Amygdala (tissue), 56 donors: ENCODE measurements around the gene MOGAT2.
"Not testable (repeated sequence)": the region's sequence is repeated elsewhere in the genome, so short reads cannot be mapped to it uniquely, and the experiment has no call there.

Source experiments
- DNase-seq, 56 donors: peaks; one replicate each; lab custom pipeline; 2025; lab: John Stamatoyannopoulos, UW

MOGAT2 gene

DNA sequence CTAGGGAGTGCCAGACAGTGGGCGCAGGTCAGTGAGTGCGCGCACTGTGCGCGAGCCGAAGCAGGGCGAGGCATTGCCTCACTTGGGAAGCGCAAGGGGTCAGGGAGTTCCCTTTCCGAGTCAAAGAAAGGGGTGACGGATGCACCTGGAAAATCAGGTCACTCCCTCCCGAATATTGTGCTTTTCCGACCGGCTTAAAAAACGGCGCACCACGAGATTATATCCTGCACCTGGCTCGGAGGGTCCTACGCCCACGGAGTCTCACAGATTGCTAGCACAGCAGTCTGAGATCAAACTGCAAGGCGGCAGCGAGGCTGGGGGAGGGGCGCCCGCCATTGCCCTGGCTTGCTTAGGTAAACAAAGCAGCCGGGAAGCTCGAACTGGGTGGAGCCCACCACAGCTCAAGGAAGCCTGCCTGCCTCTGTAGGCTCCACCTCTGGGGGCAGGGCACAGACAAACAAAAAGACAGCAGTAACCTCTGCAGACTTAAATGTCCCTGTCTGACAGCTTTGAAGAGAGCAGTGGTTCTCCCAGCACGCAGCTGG, 31.2 kb downstream of the MOGAT2 start:
- DNase-seq, result not testable (repeated sequence)

DNA sequence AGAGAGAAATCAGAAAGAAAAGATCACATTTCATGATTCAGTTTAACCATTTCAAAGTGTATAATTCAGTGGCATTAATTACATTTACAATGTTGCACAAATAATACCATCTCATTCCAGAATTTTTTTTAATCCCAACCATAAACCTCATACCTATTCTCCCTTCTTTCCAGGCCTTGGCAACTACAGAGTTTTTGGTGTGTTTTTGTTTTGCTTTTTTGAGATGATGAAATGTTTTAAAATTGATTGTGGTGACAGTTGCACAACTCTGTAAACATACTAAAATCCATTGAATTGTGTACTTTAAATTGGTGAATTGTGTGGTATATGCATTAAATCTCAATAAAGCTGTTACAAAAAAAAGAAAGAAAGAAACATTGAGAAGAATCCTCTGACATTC, 37.3 kb downstream of the MOGAT2 start:
- not testable (repeated sequence) for DNase-seq

DNA sequence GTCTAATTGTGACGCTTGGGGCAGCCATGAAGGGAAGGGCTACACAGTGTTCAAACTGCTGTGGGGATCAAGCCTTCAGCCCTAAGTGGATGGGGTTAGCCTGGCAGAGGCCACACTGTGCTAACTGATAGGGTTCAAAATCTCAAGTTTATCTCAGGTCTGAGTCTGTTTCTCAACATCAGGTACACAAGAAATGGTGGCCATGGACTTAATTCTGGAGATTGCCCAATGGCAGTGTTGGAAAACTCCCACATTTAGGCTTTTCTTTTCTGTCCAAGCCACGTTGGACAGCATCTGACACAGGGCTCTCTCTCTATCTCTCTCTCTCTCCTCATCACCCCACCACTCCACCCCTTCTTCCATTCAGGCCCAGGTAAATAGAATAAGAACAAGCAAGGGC, 40.0 kb downstream of the MOGAT2 start:
- DNase-seq, result no peak

- no peak for DNase-seq
Measured at GRCh38 chr11:75759832-75760231, 42.2 kb downstream of the MOGAT2 start.

- DNase-seq, result no peak
Measured at GRCh38 chr11:75760243-75760642, 42.6 kb downstream of the MOGAT2 start.

- DNase-seq, result no peak
Measured at GRCh38 chr11:75760710-75761493, 43.3 kb downstream of the MOGAT2 start.

- no peak for DNase-seq
Measured at GRCh38 chr11:75762158-75762557, 44.5 kb downstream of the MOGAT2 start.

- no peak for DNase-seq
Measured at GRCh38 chr11:75762885-75763284, 45.2 kb downstream of the MOGAT2 start.

DNA sequence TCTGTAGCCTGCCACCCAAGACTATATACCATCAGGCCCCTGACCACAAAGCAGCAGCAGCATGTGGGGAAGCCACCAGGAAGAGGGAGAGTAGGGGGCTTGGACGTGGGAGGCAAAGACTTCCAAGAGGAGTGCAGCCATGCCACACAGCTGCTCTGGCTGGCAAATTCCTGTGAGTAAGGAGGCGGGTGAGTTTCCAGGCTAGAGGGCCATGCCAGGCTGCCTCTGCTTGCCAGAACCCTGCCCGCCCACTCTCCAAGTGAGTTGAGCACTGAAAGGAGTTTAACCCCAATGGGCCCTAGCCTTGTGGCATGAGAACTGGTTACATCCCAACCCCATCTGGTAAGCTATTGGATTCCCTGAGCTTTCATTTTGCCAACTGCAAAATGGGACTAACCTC, 46.2 kb downstream of the MOGAT2 start:
- DNase-seq, result no peak

DNA sequence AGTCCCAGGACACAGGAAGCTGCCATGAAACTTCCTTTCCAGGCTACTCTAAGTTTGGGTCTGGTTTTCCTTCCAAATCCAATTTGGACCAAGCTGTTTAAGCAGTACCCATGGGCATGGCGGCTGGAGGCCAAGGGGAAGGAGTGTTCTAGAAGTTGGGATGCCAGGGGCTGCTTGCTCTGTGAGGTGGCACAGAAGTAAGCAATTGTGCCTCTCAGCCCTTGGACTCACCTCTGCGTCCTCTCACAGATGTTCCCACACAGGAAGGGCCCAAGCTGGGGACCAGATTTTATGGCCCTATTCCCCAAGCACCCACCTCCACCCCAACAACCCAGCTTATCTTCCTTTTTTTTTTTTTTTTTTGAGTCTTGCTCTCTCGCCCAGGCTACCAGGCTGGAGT, 47.5 kb downstream of the MOGAT2 start:
- DNase-seq, result no peak

GRCh38 chr11:75766443-75767227, 49.0 kb downstream of the MOGAT2 start:
- DNase-seq, result no peak

GRCh38 chr11:75767228-75767572, 49.6 kb downstream of the MOGAT2 start:
- DNase-seq, result no peak

DNA sequence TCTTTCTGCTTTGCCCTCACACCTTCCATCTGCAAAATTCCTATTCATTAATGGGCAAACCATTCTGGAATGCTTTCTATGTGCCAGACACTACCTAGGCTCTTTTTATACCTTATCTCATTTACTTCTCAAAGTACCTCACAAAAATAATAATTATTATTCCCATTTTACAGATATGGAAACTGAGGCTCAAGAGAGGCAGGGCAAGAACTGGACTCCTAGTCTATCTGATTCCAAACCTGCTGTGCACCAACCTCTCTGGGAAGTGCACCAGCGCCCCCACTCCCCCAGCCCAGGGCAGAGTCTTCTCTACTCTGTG, 50.1 kb downstream of the MOGAT2 start:
- no peak for DNase-seq

DNA sequence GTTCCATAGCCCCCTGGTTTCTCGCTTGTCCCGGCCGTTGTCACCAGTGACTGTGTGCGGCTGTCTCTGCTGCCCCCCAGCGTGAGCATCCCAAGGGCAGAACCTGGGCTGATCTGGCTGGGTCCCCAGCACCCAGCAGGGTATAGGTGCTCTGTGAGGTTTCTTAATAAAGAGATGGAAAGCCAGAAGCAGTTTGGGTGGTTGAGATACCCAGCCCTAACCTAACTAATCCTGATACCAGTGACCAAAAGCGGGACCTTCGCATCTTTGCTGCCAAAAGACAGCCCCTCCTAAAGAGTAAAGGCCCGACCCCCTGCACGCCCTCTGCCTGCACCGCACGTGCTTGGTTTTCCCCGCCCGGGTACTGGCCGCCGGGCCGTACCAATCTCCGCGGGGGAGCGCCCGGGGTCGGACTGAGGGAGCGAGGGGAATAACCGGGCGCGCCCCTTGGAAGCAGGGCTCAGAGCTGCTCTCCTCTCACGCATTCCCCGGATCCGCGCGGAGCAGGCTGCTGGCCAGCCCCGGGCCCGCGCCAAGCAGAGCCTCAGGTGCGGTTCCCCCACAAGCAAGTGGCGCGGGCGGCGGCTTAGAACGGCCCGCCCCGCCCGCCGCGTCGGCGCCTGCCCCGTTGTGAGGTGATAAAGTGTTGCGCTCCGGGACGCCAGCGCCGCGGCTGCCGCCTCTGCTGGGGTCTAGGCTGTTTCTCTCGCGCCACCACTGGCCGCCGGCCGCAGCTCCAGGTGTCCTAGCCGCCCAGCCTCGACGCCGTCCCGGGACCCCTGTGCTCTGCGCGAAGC, 50.7 kb downstream of the MOGAT2 start, which contains the start of gene DGAT2:
TSS of gene DGAT2 (plus strand) at position 667 of the 797 bp plus-strand sequence. CDS start 214 bp downstream, outside the sequence.
- DNase-seq, result peak in 35 of 56 donors; percentile 5 to 75 (median 44)

GRCh38 chr11:75768909-75769771, 51.5 kb downstream of the MOGAT2 start:
- peak in 1 of 56 donors; percentile 20 for DNase-seq

DNA sequence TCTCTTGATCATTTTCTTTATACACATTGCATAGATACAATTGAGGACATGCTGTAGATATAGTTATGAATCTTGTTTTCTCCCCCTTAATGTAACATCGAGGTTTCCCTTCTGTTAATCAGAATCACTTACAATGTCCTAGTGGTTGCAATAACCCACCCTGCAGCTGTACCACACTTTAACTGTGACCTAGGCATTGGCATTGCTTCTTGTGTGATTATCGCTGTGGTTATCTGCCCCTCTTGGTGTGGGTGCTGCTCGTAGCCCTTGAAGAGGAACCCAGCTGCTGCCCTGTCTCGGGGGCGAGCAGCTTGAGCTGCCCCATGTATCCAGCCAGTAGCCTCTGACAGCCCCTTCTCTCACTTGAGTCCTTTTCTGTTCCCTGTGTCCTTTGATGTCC, 52.5 kb downstream of the MOGAT2 start:
- DNase-seq, result no peak

GRCh38 chr11:75771646-75772410, 54.2 kb downstream of the MOGAT2 start:
- no peak for DNase-seq

GRCh38 chr11:75773595-75774353, 56.1 kb downstream of the MOGAT2 start:
- no peak for DNase-seq
